Lower lobe of right lung (tissue), 2 donors: ENCODE results near the gene MRGPRE. TPM values are rescaled to one million over a fixed set of nuclear protein-coding genes. Genes with fewer than 3 reads are reported as not detected.

Source experiments
- ATAC-seq, 2 donors: fragments of 200-7000 bp; cut with Tn5 transposase; one replicate each; pipeline ENCODE4 v1.9.1; 2020 to 2022; ENCODE audit warnings: mild to moderate bottlenecking in 2 of 2, moderate library complexity in 2 of 2
- DNase-seq: peaks from one replicate; pipeline ENCODE4 v3.0.0-alpha.2; 2020
- H3K27ac ChIP-seq: fragments of 200-600 bp; one replicate; pipeline ENCODE4 v1.8.0; 2022
- H3K27me3 ChIP-seq: fragments of 200-600 bp; one replicate; pipeline ENCODE4 v1.8.0; 2022; ENCODE audit warnings: low read depth
- H3K36me3 ChIP-seq: fragments of 200-600 bp; one replicate; pipeline ENCODE4 v1.8.0; 2022; ENCODE audit warnings: mild to moderate bottlenecking
- H3K4me1 ChIP-seq: fragments of 200-600 bp; one replicate; pipeline ENCODE4 v1.8.0; 2022
- H3K4me3 ChIP-seq: fragments of 200-600 bp; one replicate; pipeline ENCODE4 v1.8.0; 2022; ENCODE audit warnings: mild to moderate bottlenecking
- H3K9me3 ChIP-seq: fragments of 200-600 bp; one replicate; pipeline ENCODE4 v1.8.0; 2022
- intact Hi-C: fragments of 100-400 bp; cut with DNase I; formaldehyde crosslinking; loops from one replicate; pipeline ENCODE4 v1.11.0; 2022
- total RNA-seq: library from RNA; stranded (reverse); fragmentation: NEBNext Ultra II Directional; extraction: Animal tissue kit (Norgen Biotek cat#: 25700); gene quantifications from one replicate; pipeline ENCODE4 v1.2.1, GENCODE V29; 2021
- TF ChIP-seq, protein P1 (sequence below): fragments of 200-600 bp; IDR thresholded peaks from one replicate; pipeline ENCODE4 v1.8.0; 2022; ENCODE audit warnings: antibody characterized with exemption, mild to moderate bottlenecking
- donor health status: DM: no; HTN: yes; CAD: no; lungs with severe emphysema.

MRGPRE gene
- total RNA-seq, 1 donor from 2014 or later: not detected

DNA sequence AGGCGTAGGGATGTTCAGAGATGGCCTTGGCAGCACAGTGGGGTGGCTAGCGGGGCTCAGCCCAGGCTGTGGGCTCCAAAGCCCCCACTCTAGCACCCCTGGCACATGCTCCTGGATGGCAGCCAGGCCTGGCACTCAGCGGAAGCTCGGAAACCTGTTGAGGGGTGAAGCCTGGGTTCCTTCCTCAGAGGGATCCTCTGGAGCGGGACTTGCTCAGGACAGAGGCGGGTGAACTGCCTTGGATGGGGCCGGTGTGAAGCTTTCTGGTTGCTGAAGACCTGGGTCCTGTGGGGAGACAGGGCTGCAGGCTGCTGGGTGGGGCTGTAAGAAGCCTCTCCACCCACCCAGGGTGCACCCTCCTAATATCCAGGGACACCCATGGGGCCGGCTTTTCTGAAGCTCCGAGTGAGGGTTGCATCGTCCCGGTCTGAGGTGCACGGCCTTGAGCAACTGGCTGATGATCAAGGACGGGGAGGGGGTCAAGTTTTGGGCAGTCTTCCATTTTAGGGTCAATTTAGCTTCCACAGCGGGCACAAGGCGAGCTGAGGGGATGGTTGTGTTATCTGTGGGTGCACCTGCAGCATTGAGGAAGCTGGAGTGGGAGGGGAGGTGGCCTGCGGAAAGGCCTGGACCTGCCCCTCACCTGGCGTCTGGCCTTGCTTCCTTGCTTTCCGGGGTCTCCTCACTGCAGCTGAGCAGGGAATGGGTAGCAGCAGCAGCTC, 5.2 kb downstream of the MRGPRE start:
- no peaks in the 10 kb centered on the region for H3K4me1 ChIP-seq
- H3K9me3 ChIP-seq: no peaks in the 10 kb centered on the region
- H3K27me3 ChIP-seq: peaks cover 39% of the 10 kb centered on the region
- no peaks in the 10 kb centered on the region for H3K36me3 ChIP-seq
- no peak for DNase-seq
- intact Hi-C loops: no loop called here
- ATAC-seq: no peak
- H3K4me3 ChIP-seq: no peak overlapping the region
- TF ChIP-seq, protein P1, sequence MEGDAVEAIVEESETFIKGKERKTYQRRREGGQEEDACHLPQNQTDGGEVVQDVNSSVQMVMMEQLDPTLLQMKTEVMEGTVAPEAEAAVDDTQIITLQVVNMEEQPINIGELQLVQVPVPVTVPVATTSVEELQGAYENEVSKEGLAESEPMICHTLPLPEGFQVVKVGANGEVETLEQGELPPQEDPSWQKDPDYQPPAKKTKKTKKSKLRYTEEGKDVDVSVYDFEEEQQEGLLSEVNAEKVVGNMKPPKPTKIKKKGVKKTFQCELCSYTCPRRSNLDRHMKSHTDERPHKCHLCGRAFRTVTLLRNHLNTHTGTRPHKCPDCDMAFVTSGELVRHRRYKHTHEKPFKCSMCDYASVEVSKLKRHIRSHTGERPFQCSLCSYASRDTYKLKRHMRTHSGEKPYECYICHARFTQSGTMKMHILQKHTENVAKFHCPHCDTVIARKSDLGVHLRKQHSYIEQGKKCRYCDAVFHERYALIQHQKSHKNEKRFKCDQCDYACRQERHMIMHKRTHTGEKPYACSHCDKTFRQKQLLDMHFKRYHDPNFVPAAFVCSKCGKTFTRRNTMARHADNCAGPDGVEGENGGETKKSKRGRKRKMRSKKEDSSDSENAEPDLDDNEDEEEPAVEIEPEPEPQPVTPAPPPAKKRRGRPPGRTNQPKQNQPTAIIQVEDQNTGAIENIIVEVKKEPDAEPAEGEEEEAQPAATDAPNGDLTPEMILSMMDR: no peak
- H3K27ac ChIP-seq: no peak overlapping the region

DNA sequence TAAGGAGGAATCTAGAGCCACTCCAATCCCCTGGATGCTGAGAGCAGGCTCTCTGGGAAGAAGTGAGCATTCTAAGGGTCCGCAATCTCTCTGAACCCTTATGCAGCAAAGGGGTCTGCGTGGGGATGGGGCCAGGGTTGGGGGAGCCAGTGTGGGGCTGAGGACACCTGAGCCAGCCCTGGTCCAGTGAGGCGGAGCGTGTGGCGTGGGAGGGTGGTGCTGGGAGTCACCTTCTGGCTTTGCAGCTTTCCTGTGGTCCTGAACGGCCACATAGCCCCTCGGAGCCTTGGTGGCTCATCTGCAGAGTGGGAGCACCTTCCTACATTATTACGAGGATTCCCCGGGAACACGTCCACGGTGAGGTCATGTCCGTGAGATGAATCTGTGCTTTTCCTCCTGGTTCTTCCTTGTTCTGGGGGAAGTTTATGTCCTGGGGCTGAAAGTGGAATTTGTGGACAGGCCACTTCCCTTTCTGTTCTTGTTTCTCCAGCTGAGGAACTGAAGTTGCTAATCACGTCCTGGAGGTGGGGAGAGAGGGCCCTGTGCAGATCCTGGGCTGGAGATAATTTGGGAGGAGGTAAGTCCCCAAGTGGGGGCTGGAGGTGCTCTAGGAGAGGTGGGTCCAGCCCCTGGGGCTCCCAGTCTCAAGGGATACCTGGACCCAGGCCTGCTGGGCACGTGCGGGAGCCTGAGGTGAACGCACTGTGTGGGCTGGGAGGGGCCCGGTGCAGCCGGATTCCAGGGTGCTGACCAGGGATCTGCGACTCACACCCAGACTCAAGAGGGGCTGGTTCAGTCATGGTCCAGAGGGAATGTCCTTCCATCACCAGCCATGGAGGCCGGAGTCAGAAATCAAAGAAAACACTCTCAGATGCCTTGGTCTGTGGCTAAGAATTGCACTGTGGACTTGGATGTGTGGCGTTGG, 6.1 kb downstream of the MRGPRE start:
- no peaks in the 10 kb centered on the region for H3K36me3 ChIP-seq
- H3K4me1 ChIP-seq: peaks cover 3% of the 10 kb centered on the region
- H3K9me3 ChIP-seq: no peaks in the 10 kb centered on the region
- H3K27me3 ChIP-seq: peaks cover 46% of the 10 kb centered on the region
- DNase-seq (no peak), ATAC-seq (no peak)
- TF ChIP-seq, protein P1: no peak
- H3K4me3 ChIP-seq: no peak overlapping the region
- H3K27ac ChIP-seq: no peak overlapping the region
- intact Hi-C loops: no loop called here

DNA sequence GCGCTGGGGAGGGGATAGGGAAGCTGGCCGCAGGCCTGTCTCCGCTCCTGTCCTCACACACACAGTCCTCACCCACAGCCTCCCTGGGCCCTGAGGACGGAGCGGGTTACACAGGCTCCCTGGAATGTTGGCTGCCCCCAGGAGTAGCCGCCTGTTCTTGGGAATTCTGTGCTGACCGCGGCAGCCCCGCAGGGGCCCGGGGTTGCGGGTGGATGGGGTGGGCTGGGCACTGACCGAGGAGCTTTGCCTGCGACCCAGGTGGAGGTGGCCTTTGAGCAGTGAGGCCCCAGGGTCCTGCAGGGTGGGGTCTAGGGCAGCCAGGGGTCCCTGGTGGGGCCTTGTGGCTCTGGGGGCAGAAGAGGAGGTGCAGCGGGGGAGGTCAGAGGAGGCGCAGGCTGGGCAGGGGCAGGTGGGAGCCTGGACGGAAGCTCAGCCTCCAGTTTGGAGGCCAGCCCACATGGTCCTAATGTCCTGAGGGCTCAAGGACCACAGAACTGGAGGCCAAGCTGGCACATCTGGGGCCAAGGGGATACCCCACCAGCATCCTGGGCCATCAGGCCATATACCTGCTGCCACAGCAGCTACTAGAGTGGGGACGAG, 7.0 kb downstream of the MRGPRE start:
- DNase-seq: no peak
- H3K4me3 ChIP-seq: no peak overlapping the region
- intact Hi-C loops: no loop called here
- no peak for ATAC-seq
- no peaks in the 10 kb centered on the region for H3K9me3 ChIP-seq
- peaks cover 46% of the 10 kb centered on the region for H3K27me3 ChIP-seq
- H3K27ac ChIP-seq: no peak overlapping the region
- H3K36me3 ChIP-seq: no peaks in the 10 kb centered on the region
- H3K4me1 ChIP-seq: peaks cover 6% of the 10 kb centered on the region
- TF ChIP-seq, protein P1: no peak

DNA sequence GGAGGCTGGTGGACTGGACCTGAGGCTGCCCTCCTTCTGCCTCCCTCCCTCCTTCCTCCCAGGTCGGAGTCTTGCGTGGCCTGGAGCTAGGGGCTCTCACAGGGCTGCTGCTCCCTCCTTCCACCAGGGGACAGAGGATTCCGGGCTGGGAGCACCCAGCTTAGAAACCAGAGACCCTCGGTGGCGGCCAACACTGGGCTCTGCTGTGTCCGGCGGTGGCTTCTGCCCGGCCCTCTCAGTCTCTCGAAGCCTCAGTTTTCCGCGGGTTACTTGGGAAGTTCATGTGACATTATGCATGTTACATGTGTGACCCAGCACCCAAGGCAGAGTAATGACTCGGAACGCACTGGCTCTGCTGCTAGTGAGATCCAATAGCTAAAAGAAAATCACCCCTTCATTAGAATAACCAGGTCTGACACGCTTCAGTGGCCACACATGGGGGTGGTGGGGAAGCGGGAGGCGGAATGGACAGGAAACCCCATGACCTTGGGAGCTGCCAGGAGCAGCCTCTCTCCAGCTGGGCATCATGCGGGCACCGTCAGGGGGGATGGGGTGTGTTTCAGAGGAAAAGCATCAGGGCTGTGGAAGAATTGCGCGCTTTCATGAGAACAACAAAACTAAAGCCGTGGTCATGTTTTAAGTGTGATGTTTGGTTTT, 7.7 kb downstream of the MRGPRE start:
- Histone ChIP-seq H3K4me3 (no peak overlapping the region), H3K36me3 (no peaks in the 10 kb centered on the region), H3K4me1 (peaks cover 6% of the 10 kb centered on the region), H3K27me3 (peaks cover 41% of the 10 kb centered on the region), H3K9me3 (no peaks in the 10 kb centered on the region), H3K27ac (no peak overlapping the region)
- TF ChIP-seq, protein P1: no peak
- intact Hi-C loops: no loop called here
- ATAC-seq (no peak), DNase-seq (no peak)

DNA sequence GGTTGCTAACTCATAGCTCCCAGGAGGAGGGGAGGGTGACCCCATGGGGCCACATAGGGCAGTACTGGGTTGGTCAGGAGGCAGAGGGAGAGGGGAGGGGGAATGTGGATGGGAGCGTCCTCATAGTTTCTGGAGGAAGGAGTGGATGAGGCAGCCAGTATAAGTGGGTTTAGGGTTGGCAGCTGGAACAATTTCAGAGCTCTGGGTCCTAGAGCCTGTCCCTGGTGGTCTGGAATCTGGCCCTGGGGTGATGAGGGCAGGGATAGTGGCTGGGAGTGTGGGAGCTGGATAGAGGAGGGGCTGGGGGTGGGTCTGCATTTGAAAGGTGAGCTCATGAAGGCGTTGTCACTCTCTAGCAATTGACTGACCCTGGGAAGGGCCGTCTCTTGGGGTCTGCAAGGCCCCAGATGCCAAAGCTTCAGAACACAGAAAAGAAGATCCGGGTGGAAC, 8.3 kb downstream of the MRGPRE start:
- H3K4me1 ChIP-seq: peaks cover 6% of the 10 kb centered on the region
- H3K27me3 ChIP-seq: peaks cover 42% of the 10 kb centered on the region
- intact Hi-C loops: no loop called here
- H3K9me3 ChIP-seq: no peaks in the 10 kb centered on the region
- no peak overlapping the region for H3K27ac ChIP-seq
- no peak for ATAC-seq
- H3K36me3 ChIP-seq: no peaks in the 10 kb centered on the region
- DNase-seq: no peak
- TF ChIP-seq, protein P1: no peak
- H3K4me3 ChIP-seq: no peak overlapping the region
